Limb (tissue), 2 donors: ENCODE data around the gene CHAT.

Experiments
- DNase-seq, 2 donors: peaks; one replicate each; pipeline ENCODE4 v3.0.0-alpha.2; 2016; ENCODE audit errors: extremely low spot score in 2 of 2

The CHAT gene

GRCh38 chr10:49611816-49612512 lies 1.9 kb upstream of the CHAT start:
- DNase-seq = peak in 1 of 2 donors; percentile 30

GRCh38 chr10:49612513-49613164 lies 1.2 kb upstream of the CHAT start:
- peak in 1 of 2 donors; percentile 34 for DNase-seq

- DNase-seq = peak in 1 of 2 donors; percentile 27
These were observed 514 bp upstream of the CHAT start for GRCh38 chr10:49613165-49613881.

GRCh38 chr10:49614242-49615198 lies 683 bp downstream of the CHAT start:
- DNase-seq = peak in 1 of 2 donors; percentile 27

GRCh38 chr10:49615213-49615612 lies 1.4 kb downstream of the CHAT start:
- peak in 1 of 2 donors; percentile 17 for DNase-seq

GRCh38 chr10:49615721-49616120 lies 1.9 kb downstream of the CHAT start:
- peak in 1 of 2 donors; percentile 23 for DNase-seq

- peak in 1 of 2 donors; percentile 16 for DNase-seq
These were observed 2.7 kb downstream of the CHAT start for GRCh38 chr10:49616421-49617101.

- peak in 1 of 2 donors; percentile 21 for DNase-seq
These were observed 3.5 kb downstream of the CHAT start for GRCh38 chr10:49617121-49618020.

- no peak for DNase-seq
These were observed 5.0 kb downstream of the CHAT start for GRCh38 chr10:49618821-49619220.

- peak in 1 of 2 donors; percentile 7 for DNase-seq
These were observed 5.8 kb downstream of the CHAT start for GRCh38 chr10:49619613-49620012.

- DNase-seq = no peak
These were observed 6.5 kb downstream of the CHAT start for GRCh38 chr10:49620286-49620810.

- DNase-seq = no peak
These were observed 7.1 kb downstream of the CHAT start for GRCh38 chr10:49620841-49621378.

- DNase-seq = peak in 1 of 2 donors; percentile 8
These were observed 7.7 kb downstream of the CHAT start for GRCh38 chr10:49621561-49621960.

- no peak for DNase-seq
These were observed 8.9 kb downstream of the CHAT start for GRCh38 chr10:49622426-49623425.

GRCh38 chr10:49624629-49625028 lies 10.8 kb downstream of the CHAT start:
- DNase-seq = no peak

GRCh38 chr10:49625411-49625810 lies 11.6 kb downstream of the CHAT start:
- DNase-seq = peak in 1 of 2 donors; percentile 16

- no peak for DNase-seq
These were observed 13.2 kb downstream of the CHAT start for GRCh38 chr10:49627038-49627437.
